ENCODE results near the gene SSBP3. TPM values are rescaled to one million over a fixed set of nuclear protein-coding genes. Genes with fewer than 3 reads are reported as not detected.
A peak's percentile ranks its signal among the peaks of the same experiment; 100 is the strongest.

Gene SSBP3
- total and polyA plus RNA-seq, 9 of the 15 experiments (the other 6 are each of a cell fraction or from before 2014, with no cell fraction given) = 8.7 to 108 (median 33.8) TPM

GRCh38 chr1:54409156-54410142, 3.3 kb upstream of the SSBP3 start (continued):
- TF ChIP-seq NFYB (IDR thresholded peaks at IDR 0.05; ENCODE audit: extremely low read depth, insufficient read length) = no peak
- no peak for TF ChIP-seq CREM (IDR thresholded peaks at IDR 0.05; ENCODE audit: low read depth)
- no peak for TF ChIP-seq ZNF57 (CRISPR knock-in tag; IDR thresholded peaks at IDR 0.05)
- TF ChIP-seq TAF1 (IDR thresholded peaks at IDR 0.05; ENCODE audit: control insufficient read depth, extremely low read depth, insufficient read depth, low read length, severe bottlenecking) = no peak
- TF ChIP-seq ARID4B (CRISPR knock-in tag; IDR thresholded peaks at IDR 0.05) = no peak
- TF ChIP-seq SIX5 (IDR thresholded peaks at IDR 0.05; ENCODE audit: borderline replicate concordance in 1 of 2, insufficient read depth in 1 of 2, low read depth in 1 of 2, low read length in 2 of 2) = no peak
- TF ChIP-seq ATF3 (IDR thresholded peaks at IDR 0.05) = peak; percentile 43; the same call in 1 of the 2 replicates
- no peak for TF ChIP-seq ATF3 (CRISPR knock-in tag; conservative IDR thresholded peaks at IDR 0.05)
- no peak for TF ChIP-seq EGR1 (conservative IDR thresholded peaks at IDR 0.05)
- peak; percentile 44; the same call in 1 of the 2 replicates for TF ChIP-seq BCOR (IDR thresholded peaks at IDR 0.05)
- TF ChIP-seq NFRKB (IDR thresholded peaks at IDR 0.05; ENCODE audit: low read depth) = peak; percentile 68
- no peak for TF ChIP-seq E2F3 (CRISPR knock-in tag; IDR thresholded peaks at IDR 0.05)
- no peak for TF ChIP-seq FIP1L1 (IDR thresholded peaks at IDR 0.05; ENCODE audit: low read depth, low read length, poor library complexity, severe bottlenecking)
- no peak for TF ChIP-seq FUS (optimal IDR thresholded peaks at IDR 0.05; ENCODE audit: low read depth, low read length)
- TF ChIP-seq KLF1 (tag; IDR thresholded peaks at IDR 0.05) = peak; percentile 79; the same call in 1 of the 2 replicates
- TF ChIP-seq ZBTB2 (IDR thresholded peaks at IDR 0.05) = peak; percentile 70; the same call in 1 of the 2 replicates
- TF ChIP-seq RB1 (IDR thresholded peaks at IDR 0.05; ENCODE audit: low read depth) = peak; percentile 54; the same call in 1 of the 2 replicates
- TF ChIP-seq HDAC3 (IDR thresholded peaks at IDR 0.05; ENCODE audit: borderline replicate concordance, partially characterized antibody) = no peak
- TF ChIP-seq NEUROD1 (IDR thresholded peaks at IDR 0.05; ENCODE audit: borderline replicate concordance, low read depth, low read length, partially characterized antibody) = no peak
- no peak for TF ChIP-seq PCBP1 (IDR thresholded peaks at IDR 0.05; ENCODE audit: low read depth, low read length, poor library complexity, severe bottlenecking)
- no peak; the same call in 1 of the 2 replicates for TF ChIP-seq NCOA1 (IDR thresholded peaks at IDR 0.05; ENCODE audit: low read depth)
